Neural cell (in vitro differentiated cells): ENCODE results near the gene ITPR2.

ENCODE experiments used
- EZH2 ChIP-seq: fragments of 200-600, 300-800 bp; shearing (Covaris generic), sonication (generic); IDR thresholded peaks from 2 replicates; pipeline ENCODE4 v1.6.1; 2014; ENCODE audit warnings: antibody characterized with exemption, low read length, borderline replicate concordance, mild to moderate bottlenecking; ENCODE audit not compliant: insufficient read depth, poor library complexity, severe bottlenecking
- TF ChIP-seq, protein P1 (sequence below): fragments of 450-650 bp; IDR thresholded peaks from 2 replicates; pipeline ENCODE4 v1.5.1; 2014; ENCODE audit warnings: antibody characterized with exemption, mild to moderate bottlenecking, moderate library complexity; ENCODE audit not compliant: poor library complexity, severe bottlenecking
- TF ChIP-seq, protein P2 (sequence below): IDR thresholded peaks from 2 replicates; pipeline ENCODE4 v1.6.1; 2012; ENCODE audit warnings: borderline replicate concordance

DNA sequence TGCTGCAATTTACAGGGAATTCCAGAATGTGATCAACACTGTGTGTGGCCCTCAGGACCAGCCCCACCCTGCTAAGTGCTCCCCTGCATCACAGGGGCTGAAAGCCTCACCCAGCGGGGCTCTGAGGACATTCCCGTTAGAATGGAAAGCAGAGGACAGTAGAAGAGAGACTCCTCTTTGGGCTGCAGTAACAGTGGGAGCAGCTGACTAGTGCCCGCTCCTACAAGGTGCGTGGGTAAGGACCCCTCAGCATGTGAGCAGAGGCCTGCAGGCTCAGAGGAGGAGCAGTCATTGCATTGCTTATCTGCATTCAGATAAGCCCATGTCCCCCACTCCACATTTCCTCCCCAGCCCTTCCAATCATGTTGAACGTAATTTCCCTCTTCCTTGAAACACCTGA, 120.1 kb downstream of the ITPR2 start:
- TF ChIP-seq, protein P1, sequence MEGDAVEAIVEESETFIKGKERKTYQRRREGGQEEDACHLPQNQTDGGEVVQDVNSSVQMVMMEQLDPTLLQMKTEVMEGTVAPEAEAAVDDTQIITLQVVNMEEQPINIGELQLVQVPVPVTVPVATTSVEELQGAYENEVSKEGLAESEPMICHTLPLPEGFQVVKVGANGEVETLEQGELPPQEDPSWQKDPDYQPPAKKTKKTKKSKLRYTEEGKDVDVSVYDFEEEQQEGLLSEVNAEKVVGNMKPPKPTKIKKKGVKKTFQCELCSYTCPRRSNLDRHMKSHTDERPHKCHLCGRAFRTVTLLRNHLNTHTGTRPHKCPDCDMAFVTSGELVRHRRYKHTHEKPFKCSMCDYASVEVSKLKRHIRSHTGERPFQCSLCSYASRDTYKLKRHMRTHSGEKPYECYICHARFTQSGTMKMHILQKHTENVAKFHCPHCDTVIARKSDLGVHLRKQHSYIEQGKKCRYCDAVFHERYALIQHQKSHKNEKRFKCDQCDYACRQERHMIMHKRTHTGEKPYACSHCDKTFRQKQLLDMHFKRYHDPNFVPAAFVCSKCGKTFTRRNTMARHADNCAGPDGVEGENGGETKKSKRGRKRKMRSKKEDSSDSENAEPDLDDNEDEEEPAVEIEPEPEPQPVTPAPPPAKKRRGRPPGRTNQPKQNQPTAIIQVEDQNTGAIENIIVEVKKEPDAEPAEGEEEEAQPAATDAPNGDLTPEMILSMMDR = no peak
- TF ChIP-seq EZH2 = no peak
- TF ChIP-seq, protein P2, sequence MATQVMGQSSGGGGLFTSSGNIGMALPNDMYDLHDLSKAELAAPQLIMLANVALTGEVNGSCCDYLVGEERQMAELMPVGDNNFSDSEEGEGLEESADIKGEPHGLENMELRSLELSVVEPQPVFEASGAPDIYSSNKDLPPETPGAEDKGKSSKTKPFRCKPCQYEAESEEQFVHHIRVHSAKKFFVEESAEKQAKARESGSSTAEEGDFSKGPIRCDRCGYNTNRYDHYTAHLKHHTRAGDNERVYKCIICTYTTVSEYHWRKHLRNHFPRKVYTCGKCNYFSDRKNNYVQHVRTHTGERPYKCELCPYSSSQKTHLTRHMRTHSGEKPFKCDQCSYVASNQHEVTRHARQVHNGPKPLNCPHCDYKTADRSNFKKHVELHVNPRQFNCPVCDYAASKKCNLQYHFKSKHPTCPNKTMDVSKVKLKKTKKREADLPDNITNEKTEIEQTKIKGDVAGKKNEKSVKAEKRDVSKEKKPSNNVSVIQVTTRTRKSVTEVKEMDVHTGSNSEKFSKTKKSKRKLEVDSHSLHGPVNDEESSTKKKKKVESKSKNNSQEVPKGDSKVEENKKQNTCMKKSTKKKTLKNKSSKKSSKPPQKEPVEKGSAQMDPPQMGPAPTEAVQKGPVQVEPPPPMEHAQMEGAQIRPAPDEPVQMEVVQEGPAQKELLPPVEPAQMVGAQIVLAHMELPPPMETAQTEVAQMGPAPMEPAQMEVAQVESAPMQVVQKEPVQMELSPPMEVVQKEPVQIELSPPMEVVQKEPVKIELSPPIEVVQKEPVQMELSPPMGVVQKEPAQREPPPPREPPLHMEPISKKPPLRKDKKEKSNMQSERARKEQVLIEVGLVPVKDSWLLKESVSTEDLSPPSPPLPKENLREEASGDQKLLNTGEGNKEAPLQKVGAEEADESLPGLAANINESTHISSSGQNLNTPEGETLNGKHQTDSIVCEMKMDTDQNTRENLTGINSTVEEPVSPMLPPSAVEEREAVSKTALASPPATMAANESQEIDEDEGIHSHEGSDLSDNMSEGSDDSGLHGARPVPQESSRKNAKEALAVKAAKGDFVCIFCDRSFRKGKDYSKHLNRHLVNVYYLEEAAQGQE = no peak
